IMR-90 (cell line): ENCODE data around the gene CDCP2.

Experiments used
- CEBPB ChIP-seq: IDR thresholded peaks from 2 replicates; pipeline ENCODE4 v1.6.1; 2012; ENCODE audit warnings: low read depth, low read length, improper control_type of control experiment
- CTCF ChIP-seq: conservative IDR thresholded peaks from 2 replicates; pipeline ENCODE4 v1.5.1; 2012; ENCODE audit warnings: mild to moderate bottlenecking, low read depth, low read length, improper control_type of control experiment
- MAFK ChIP-seq: IDR thresholded peaks from 2 replicates; pipeline ENCODE4 v1.6.1; 2012; ENCODE audit warnings: low read depth, low read length, improper control_type of control experiment
- MAZ ChIP-seq: IDR thresholded peaks from 2 replicates; pipeline ENCODE4 v1.6.1; 2012; ENCODE audit warnings: low read depth, mild to moderate bottlenecking, low read length, improper control_type of control experiment, moderate library complexity, borderline replicate concordance
- MXI1 ChIP-seq: IDR thresholded peaks from 2 replicates; pipeline ENCODE4 v1.6.1; 2012; ENCODE audit warnings: low read depth, mild to moderate bottlenecking, low read length, moderate library complexity, borderline replicate concordance
- POLR2A ChIP-seq: IDR thresholded peaks from 2 replicates; pipeline ENCODE4 v1.6.1; 2012; ENCODE audit warnings: mild to moderate bottlenecking, low read depth, low read length
- RAD21 ChIP-seq: IDR thresholded peaks from 2 replicates; pipeline ENCODE4 v1.6.1; 2012; ENCODE audit warnings: low read length, improper control_type of control experiment
- RCOR1 ChIP-seq: IDR thresholded peaks from 2 replicates; pipeline ENCODE4 v1.6.1; 2012; ENCODE audit warnings: mild to moderate bottlenecking, low read length, improper control_type of control experiment; ENCODE audit not compliant: insufficient replicate concordance
- RFX5 ChIP-seq: IDR thresholded peaks from 2 replicates; pipeline ENCODE4 v1.8.0; 2012; ENCODE audit warnings: low read depth, mild to moderate bottlenecking, low read length, moderate library complexity
- SMC3 ChIP-seq: fragments of 150-350 bp; IDR thresholded peaks from 2 replicates; pipeline ENCODE4 v1.6.1; 2016; ENCODE audit warnings: low read depth, mild to moderate bottlenecking, antibody characterized with exemption, low read length, moderate library complexity
- TF ChIP-seq, protein P1 (sequence below): fragments of 150-350 bp; IDR thresholded peaks from 2 replicates; pipeline ENCODE4 v1.6.1; 2016; ENCODE audit warnings: low read depth, mild to moderate bottlenecking, low read length, moderate library complexity, borderline replicate concordance

- TF ChIP-seq CTCF, result no peak
- no peak for TF ChIP-seq POLR2A
- TF ChIP-seq, protein P1, sequence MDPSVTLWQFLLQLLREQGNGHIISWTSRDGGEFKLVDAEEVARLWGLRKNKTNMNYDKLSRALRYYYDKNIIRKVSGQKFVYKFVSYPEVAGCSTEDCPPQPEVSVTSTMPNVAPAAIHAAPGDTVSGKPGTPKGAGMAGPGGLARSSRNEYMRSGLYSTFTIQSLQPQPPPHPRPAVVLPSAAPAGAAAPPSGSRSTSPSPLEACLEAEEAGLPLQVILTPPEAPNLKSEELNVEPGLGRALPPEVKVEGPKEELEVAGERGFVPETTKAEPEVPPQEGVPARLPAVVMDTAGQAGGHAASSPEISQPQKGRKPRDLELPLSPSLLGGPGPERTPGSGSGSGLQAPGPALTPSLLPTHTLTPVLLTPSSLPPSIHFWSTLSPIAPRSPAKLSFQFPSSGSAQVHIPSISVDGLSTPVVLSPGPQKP, result no peak
- no peak for TF ChIP-seq SMC3
- TF ChIP-seq CEBPB, result no peak
- TF ChIP-seq MAFK, result no peak
- TF ChIP-seq RFX5, result no peak
- TF ChIP-seq MXI1, result no peak
- TF ChIP-seq MAZ, result no peak
- no peak for TF ChIP-seq RAD21
- TF ChIP-seq RCOR1, result no peak
Measured at GRCh38 chr1:54177726-54178125, 24.9 kb upstream of the CDCP2 start.
